ENCODE measurements around the gene TIMP2.

- TF ChIP-seq, protein P1, sequence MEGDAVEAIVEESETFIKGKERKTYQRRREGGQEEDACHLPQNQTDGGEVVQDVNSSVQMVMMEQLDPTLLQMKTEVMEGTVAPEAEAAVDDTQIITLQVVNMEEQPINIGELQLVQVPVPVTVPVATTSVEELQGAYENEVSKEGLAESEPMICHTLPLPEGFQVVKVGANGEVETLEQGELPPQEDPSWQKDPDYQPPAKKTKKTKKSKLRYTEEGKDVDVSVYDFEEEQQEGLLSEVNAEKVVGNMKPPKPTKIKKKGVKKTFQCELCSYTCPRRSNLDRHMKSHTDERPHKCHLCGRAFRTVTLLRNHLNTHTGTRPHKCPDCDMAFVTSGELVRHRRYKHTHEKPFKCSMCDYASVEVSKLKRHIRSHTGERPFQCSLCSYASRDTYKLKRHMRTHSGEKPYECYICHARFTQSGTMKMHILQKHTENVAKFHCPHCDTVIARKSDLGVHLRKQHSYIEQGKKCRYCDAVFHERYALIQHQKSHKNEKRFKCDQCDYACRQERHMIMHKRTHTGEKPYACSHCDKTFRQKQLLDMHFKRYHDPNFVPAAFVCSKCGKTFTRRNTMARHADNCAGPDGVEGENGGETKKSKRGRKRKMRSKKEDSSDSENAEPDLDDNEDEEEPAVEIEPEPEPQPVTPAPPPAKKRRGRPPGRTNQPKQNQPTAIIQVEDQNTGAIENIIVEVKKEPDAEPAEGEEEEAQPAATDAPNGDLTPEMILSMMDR (conservative IDR thresholded peaks at IDR 0.05; ENCODE audit: low read depth, low read length), result no peak
- no peak for TF ChIP-seq EZH2 (IDR thresholded peaks at IDR 0.05; ENCODE audit: borderline replicate concordance, low read depth, low read length, poor library complexity, severe bottlenecking)
Observed at GRCh38 chr17:78839762-78840529, 85.2 kb downstream of the TIMP2 start.

All from A673 (cell line).